ENCODE results near the gene CDKN1C.

The CDKN1C gene

DNA sequence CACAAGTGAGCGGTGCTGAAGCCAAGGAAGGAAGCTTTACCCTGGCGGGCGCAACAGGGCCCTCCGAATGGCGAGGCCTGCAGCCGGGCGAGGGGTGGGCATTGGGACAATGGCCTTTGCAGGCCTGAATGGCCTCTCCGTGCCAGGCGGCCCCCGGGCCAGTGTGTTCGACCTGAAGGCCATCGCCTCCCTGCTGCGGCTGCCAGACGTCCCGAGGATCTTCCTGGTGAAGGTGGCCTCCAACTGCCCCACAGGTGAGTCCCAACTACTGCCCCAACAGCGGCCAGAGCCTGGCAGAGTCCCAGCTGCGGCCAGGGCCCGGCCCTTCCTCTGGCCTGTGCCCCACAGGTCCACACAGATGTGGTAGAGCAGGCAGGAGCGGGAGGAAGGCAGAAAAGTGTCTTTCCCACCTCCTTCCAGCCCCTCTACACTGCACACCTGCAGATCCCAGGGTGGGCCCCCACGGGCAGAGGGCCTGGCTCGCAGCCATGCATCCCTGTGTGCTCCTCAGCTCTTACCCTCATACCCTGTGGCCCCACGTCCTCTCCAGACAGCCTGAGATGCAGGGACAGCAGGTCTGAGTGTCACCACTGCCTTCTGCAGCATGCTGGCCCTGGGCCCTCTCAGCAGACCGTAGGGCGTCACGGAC lies 32.4 kb upstream of the CDKN1C start:
- Mint-ChIP-seq H3K36me3 (ENCODE audit: insufficient read depth) (peaks cover 2% of the 10 kb centered on the region), H3K4me3 (no peak overlapping the region), H3K27ac (no peak overlapping the region), H3K4me1 (ENCODE audit: low read depth in 2 of 2) (peaks cover 10 to 17% of the 10 kb centered on the region in 2 donors), H3K9me3 (no peaks in the 10 kb centered on the region), H3K27me3 (no peaks in the 10 kb centered on the region)
- no peak for ATAC-seq (replicated peaks)
- DNase-seq, result no peak

- Mint-ChIP-seq H3K36me3 (ENCODE audit: insufficient read depth) (peaks cover 2% of the 10 kb centered on the region), H3K27ac (no peak overlapping the region), H3K27me3 (no peaks in the 10 kb centered on the region), H3K4me1 (ENCODE audit: low read depth in 2 of 2) (peaks cover 10 to 17% of the 10 kb centered on the region in 2 donors), H3K9me3 (no peaks in the 10 kb centered on the region), H3K4me3 (no peak overlapping the region)
- ATAC-seq (replicated peaks) (no peak), DNase-seq (no peak)
Measured at GRCh38 chr11:2916892-2917645, 31.5 kb upstream of the CDKN1C start.

DNA sequence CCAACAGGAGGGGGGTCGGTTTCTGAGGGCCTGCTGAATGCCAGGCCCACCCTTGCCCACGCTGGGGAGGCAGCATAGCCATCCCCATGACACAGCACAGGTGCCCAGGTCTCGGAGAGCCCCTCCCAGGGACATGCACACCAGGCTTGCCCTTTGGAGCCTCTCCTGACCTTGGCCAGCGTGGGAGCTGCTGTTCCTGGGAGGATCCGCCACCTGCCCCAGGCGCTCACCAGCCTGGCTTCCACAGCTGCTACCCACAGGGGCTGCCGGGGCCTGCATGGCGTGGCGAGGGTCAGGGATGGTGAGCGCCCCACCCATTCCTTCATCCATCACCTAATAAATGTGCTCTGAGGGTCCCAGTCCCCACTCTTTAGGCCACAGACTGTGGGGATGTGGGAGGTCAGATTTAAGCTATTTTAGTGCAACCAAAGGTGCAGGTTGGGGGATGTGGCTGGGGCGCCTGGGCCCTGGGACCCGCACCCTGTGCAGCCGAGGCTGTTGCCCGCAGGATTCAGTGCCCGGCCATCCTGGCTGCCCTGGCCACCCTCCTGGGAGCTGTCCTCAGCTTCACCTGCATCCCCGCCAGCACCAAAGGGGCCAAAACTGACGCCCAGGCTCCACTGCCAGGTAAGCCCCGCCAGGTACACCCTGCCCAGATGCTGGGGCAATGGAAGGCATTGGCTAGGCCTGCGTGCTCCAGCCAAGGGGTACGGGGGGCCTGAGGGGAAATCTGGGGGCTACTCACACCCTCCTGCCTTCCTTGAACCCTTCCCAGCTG lies 30.7 kb upstream of the CDKN1C start:
- Mint-ChIP-seq H3K4me3 (no peak overlapping the region), H3K36me3 (ENCODE audit: insufficient read depth) (peaks cover 2% of the 10 kb centered on the region), H3K27ac (no peak overlapping the region), H3K4me1 (ENCODE audit: low read depth in 2 of 2) (peaks cover 14 to 17% of the 10 kb centered on the region in 2 donors), H3K27me3 (no peaks in the 10 kb centered on the region), H3K9me3 (no peaks in the 10 kb centered on the region)
- no peak for DNase-seq
- no peak for ATAC-seq (replicated peaks)

DNA sequence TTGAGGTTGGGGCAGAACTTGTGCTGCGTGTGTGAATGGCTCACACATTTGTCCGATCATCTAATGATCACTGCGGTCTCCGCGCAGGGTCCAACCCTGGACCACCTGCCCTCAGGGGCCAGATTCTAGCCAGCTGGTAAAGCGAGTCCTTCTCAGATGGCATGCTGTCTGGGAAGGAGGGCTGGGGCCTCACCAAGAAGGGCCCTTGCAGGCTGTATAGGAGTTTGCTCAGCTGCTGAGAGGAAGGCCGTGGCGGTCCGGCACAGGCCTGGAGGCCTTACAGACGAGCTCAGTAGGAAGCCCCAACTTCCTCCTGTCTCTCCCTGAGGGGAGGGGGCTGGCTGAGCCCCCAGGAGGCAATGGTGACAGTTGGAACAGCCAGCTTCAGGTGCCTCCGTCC lies 29.9 kb upstream of the CDKN1C start:
- no peak overlapping the region for H3K27ac Mint-ChIP-seq
- no peaks in the 10 kb centered on the region for H3K27me3 Mint-ChIP-seq
- peaks cover 2% of the 10 kb centered on the region for H3K36me3 Mint-ChIP-seq (ENCODE audit: insufficient read depth)
- H3K9me3 Mint-ChIP-seq, result no peaks in the 10 kb centered on the region
- ATAC-seq (replicated peaks) (no peak), DNase-seq (no peak)
- H3K4me3 Mint-ChIP-seq, result no peak overlapping the region
- H3K4me1 Mint-ChIP-seq (ENCODE audit: low read depth in 2 of 2), result peaks cover 17 to 19% of the 10 kb centered on the region in 2 donors

DNA sequence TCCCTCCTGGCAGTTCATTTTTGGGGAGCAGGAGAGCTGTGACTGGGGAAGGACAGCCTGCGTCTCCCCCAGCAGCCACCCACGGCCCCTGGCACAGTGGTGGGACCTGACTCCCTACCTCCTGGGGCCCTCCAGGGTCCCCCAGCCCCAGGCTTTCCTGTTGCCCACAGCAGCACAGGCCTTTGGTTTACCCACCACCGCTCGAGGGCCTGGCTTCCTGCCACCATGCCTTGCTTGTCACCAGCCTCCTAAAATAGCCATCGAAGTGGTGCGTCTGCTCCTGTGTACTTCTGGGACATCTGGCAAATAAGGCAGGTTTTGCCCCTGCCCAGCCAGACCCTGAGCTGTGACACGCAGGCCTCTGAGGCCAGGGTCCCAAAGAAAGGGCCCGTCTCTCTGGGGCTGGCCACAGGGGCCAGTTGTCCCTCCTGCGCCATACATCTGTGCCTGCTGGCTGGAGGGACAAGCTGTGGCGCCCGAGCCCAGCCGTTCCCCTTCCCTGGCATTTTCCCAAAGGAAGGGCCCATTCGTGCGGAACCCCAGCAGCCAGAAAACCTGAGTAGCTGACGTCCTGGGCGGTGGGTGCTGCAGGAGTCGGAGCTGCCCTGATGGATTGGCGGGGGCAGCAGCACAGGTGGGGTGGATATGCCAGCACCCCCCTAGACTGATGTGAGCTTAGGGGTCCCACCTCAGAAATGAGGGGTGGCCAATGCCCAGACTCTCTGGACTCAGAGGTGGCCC lies 29.1 kb upstream of the CDKN1C start:
- Mint-ChIP-seq H3K27ac (no peak overlapping the region), H3K4me3 (no peak overlapping the region), H3K9me3 (no peaks in the 10 kb centered on the region), H3K36me3 (ENCODE audit: insufficient read depth) (peaks cover 2% of the 10 kb centered on the region), H3K4me1 (ENCODE audit: low read depth in 2 of 2) (peaks cover 19 to 20% of the 10 kb centered on the region in 2 donors), H3K27me3 (no peaks in the 10 kb centered on the region)
- DNase-seq (no peak), ATAC-seq (replicated peaks) (no peak)

DNA sequence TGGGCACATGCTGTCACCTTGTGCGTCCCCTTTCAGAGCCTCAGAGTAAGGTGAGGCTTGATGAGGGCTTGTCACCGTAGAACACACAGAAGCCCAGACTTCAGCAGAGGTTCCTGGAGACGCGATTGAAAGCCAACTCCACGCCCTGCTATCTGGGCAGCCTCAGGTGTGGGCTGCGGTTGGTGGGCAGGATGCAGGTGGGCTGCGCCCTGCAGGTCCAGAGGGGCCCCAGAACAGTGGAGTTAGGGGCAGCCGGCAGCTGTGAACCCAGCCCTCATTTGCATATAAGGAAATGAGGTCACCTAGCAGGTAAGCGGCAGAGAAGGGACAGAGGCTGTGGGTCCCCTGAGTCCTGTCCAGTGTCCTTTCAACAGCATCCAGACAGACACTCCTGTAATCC lies 28.2 kb upstream of the CDKN1C start:
- Mint-ChIP-seq H3K27me3 (no peaks in the 10 kb centered on the region), H3K4me1 (ENCODE audit: low read depth in 2 of 2) (peaks cover 17 to 20% of the 10 kb centered on the region in 2 donors), H3K9me3 (no peaks in the 10 kb centered on the region), H3K27ac (peak overlapping the region in 1 of 2 donors; percentile 80), H3K4me3 (peak overlapping the region; percentile 8 to 33), H3K36me3 (ENCODE audit: insufficient read depth) (peaks cover 2% of the 10 kb centered on the region)
- ATAC-seq (replicated peaks), result peak; percentile 31
- no peak for DNase-seq

GRCh38 chr11:2913019-2913431 lies 27.4 kb upstream of the CDKN1C start:
- Mint-ChIP-seq H3K27ac (peak overlapping the region in 1 of 2 donors; percentile 80), H3K4me1 (ENCODE audit: low read depth in 2 of 2) (peaks cover 16 to 20% of the 10 kb centered on the region in 2 donors), H3K36me3 (ENCODE audit: insufficient read depth) (peaks cover 2% of the 10 kb centered on the region), H3K27me3 (no peaks in the 10 kb centered on the region), H3K9me3 (no peaks in the 10 kb centered on the region), H3K4me3 (no peak overlapping the region)
- no peak for DNase-seq
- no peak for ATAC-seq (replicated peaks)

DNA sequence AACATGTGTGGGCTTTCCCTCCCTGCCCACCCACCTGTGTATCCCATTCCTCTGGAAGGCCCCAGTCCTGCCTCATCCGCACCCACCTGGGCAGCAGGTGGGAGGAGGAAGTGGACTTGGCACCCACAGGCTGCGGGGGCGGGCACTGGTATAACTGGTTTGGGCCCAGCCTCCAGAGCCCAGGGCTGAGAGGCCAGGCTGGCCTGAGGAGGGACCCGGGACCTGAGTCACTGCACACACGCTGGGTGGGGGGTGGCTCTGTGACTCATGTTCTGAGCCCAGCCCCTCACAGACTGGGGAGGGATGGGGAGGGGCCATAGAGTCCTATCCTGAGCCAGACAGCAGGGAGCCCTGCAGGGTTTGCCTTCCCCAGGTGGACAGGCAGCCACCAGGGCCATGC lies 26.9 kb upstream of the CDKN1C start:
- H3K4me3 Mint-ChIP-seq, result no peak overlapping the region
- no peaks in the 10 kb centered on the region for H3K9me3 Mint-ChIP-seq
- DNase-seq (no peak), ATAC-seq (replicated peaks) (no peak)
- peaks cover 3% of the 10 kb centered on the region for H3K36me3 Mint-ChIP-seq (ENCODE audit: insufficient read depth)
- H3K27me3 Mint-ChIP-seq, result no peaks in the 10 kb centered on the region
- H3K4me1 Mint-ChIP-seq (ENCODE audit: low read depth in 2 of 2), result peaks cover 16 to 20% of the 10 kb centered on the region in 2 donors
- no peak overlapping the region for H3K27ac Mint-ChIP-seq

- DNase-seq (no peak), ATAC-seq (replicated peaks) (no peak)
- H3K4me3 Mint-ChIP-seq, result no peak overlapping the region
- H3K9me3 Mint-ChIP-seq, result no peaks in the 10 kb centered on the region
- H3K27ac Mint-ChIP-seq, result no peak overlapping the region
- peaks cover 5% of the 10 kb centered on the region for H3K36me3 Mint-ChIP-seq (ENCODE audit: insufficient read depth)
- no peaks in the 10 kb centered on the region for H3K27me3 Mint-ChIP-seq
- peaks cover 16 to 20% of the 10 kb centered on the region in 2 donors for H3K4me1 Mint-ChIP-seq (ENCODE audit: low read depth in 2 of 2)
Measured at GRCh38 chr11:2911785-2912391, 26.3 kb upstream of the CDKN1C start.

DNA sequence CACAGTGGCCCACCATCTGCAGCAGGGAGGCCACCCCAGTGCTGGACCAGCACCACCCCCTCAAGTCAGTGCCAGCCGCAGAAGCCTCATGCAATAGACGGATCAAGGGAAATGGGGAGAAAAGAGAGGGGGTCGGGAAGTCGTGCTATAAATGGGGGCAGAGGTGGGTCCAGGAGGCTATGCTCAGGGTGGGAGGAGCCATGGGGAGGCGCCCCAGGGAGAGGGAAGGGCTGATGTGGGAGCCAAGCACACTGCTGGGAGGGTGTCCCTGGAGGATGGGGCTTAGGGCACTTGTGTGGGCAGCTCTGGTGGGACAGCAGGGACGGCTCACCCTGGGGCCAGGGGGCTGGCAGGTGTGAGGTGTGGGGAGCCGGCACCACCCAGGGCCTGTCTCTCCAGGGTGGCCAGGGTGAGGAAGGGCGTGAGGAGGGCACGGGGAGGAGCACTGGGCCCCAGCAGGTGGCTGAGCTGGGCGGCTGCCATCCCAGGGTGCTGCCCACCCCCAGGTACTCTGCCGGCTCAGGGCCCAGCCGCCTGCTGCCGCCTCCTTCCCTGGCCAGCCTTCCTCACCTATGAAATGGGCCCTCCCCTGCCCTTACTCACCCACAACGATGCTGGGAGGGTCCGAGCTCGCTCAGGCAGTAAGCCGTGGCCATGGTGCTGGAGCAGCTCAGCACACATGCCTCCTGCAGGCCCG lies 25.7 kb upstream of the CDKN1C start:
- no peaks in the 10 kb centered on the region for H3K9me3 Mint-ChIP-seq
- ATAC-seq (replicated peaks), result no peak
- H3K36me3 Mint-ChIP-seq (ENCODE audit: insufficient read depth), result peaks cover 5% of the 10 kb centered on the region
- no peaks in the 10 kb centered on the region for H3K27me3 Mint-ChIP-seq
- H3K4me1 Mint-ChIP-seq (ENCODE audit: low read depth in 2 of 2), result peaks cover 16 to 20% of the 10 kb centered on the region in 2 donors
- peak overlapping the region; percentile 56 to 81 for H3K27ac Mint-ChIP-seq
- DNase-seq, result no peak
- no peak overlapping the region for H3K4me3 Mint-ChIP-seq

DNA sequence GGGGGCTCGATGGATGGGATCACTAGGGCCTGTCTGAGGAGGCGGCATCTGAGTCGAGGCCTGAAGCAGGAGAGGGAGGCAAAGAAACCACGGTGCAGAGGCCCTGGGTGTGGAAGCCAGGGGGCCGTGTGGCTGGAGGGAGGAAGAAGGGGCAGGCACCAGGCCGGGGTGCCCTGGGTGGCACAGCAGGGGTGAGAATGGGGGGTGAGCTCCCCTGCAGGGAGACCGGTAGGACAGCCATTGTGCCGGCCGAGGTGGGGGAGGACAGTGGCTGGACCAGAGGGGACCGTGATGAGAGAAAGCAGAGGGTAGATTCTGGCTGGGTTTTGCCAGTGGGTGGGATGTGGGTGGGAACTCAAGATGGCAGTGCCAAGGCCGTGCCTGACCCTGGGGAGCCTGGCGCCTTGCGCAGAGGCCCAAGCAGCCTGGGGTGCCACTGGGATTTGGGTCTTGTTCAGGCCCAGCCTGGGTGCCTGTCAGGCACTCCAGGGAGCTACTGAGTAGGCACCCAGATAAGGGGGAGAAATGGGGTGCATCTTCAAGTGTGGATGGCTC lies 24.9 kb upstream of the CDKN1C start:
- Mint-ChIP-seq H3K4me1 (ENCODE audit: low read depth in 2 of 2) (peaks cover 16 to 20% of the 10 kb centered on the region in 2 donors), H3K27me3 (no peaks in the 10 kb centered on the region), H3K9me3 (peaks cover 0 to 2% of the 10 kb centered on the region in 2 donors), H3K36me3 (ENCODE audit: insufficient read depth) (peaks cover 5% of the 10 kb centered on the region), H3K4me3 (peak overlapping the region in 1 of 2 donors; percentile 25), H3K27ac (peak overlapping the region; percentile 56 to 81)
- ATAC-seq (replicated peaks) (no peak), DNase-seq (no peak)

Measured in effector memory CD8-positive, alpha-beta T cell (primary cell).